ENCODE results near the gene CCDC85A.

CCDC85A gene

DNA sequence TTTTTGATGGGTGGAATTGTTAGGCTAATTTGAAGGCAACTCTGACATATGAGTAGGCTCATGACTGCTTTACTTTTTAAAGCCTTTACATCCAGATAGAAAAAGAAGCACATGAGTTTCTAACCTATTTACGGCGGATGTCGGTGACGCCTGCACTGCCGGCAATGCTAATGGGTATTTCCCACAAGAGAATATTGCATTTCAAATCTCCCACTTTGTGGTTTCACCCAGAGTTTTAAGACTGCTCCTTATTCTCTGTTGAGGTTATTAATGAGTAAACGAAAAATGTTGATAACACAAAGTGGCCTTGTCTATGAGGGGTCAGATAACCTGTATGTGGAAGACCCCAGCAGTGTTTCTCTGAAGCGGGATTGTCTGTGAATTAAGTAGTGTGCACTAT lies 14.0 kb downstream of the CCDC85A start:
- Histone ChIP-seq H3K9ac (ENCODE audit: low read depth, low read length) (no peak overlapping the region), H3K4me1 (ENCODE audit: insufficient read depth, low read length) (no peaks in the 10 kb centered on the region), H3K36me3 (ENCODE audit: insufficient read depth, low read length) (no peaks in the 10 kb centered on the region), H3K27ac (ENCODE audit: low read depth, low read length) (no peak overlapping the region), H3K9me3 (ENCODE audit: insufficient read depth, low read depth, low read length) (no peaks in the 10 kb centered on the region), H3K27me3 (ENCODE audit: insufficient read depth, low read length) (peaks cover 12% of the 10 kb centered on the region; the same call in 1 of the 2 replicates), H3K4me3 (ENCODE audit: low read length) (no peak overlapping the region)
- 92% methylated on average over 6 of the region's 7 CpGs for WGBS

DNA sequence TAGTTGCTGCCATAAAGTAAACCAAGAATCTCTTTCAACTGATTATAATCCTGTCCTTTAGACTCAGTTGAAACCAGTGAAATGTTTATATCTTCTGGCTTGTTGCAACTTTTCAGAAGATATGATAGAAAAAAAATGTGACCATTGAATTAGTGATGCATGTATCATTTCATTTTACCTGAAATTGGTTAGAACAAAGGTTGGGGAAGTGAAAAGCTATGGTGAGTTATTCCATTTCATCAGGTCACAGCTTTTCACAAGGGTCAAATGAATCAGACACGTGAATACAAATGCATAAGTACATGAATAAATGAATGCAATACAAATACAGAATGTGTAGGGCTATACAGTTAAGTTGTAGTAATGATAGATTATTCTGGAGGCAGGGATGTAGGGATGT lies 15.1 kb downstream of the CCDC85A start:
- no peak overlapping the region for H3K27ac ChIP-seq (ENCODE audit: low read depth, low read length)

DNA sequence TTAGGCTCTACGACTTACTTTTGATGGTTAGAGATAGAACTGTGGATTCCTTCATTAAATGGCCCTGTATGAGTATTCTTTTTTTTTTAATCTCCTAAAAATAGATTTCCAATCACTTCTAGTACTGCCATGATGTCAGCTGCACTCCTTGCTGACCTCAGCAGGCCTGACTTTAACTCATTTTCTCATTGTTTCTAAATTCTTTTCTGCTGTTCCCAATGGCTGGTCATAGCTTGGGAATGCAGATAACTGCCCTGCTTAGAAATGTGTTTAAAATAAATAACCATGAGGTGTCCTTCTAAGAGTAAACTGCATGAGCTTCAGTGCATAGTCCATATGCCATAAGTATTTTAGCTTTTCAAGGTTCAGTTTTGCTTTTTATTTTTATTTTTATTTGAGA lies 15.7 kb downstream of the CCDC85A start:
- Histone ChIP-seq H3K4me3 (ENCODE audit: low read length) (no peak overlapping the region), H3K36me3 (ENCODE audit: insufficient read depth, low read length) (no peaks in the 10 kb centered on the region), H3K4me1 (ENCODE audit: insufficient read depth, low read length) (no peaks in the 10 kb centered on the region), H3K27me3 (ENCODE audit: insufficient read depth, low read length) (no peaks in the 10 kb centered on the region), H3K27ac (ENCODE audit: low read depth, low read length) (no peak overlapping the region), H3K9me3 (ENCODE audit: insufficient read depth, low read depth, low read length) (no peaks in the 10 kb centered on the region), H3K9ac (ENCODE audit: low read depth, low read length) (no peak overlapping the region)
- 94% methylated on average over 1 of the region's 1 CpG for WGBS

More for the DNA sequence above, 15.1 kb downstream of the CCDC85A start:
- Histone ChIP-seq H3K9ac (ENCODE audit: low read depth, low read length) (no peak overlapping the region), H3K4me3 (ENCODE audit: low read length) (no peak overlapping the region), H3K9me3 (ENCODE audit: insufficient read depth, low read depth, low read length) (no peaks in the 10 kb centered on the region), H3K4me1 (ENCODE audit: insufficient read depth, low read length) (no peaks in the 10 kb centered on the region), H3K36me3 (ENCODE audit: insufficient read depth, low read length) (no peaks in the 10 kb centered on the region), H3K27me3 (ENCODE audit: insufficient read depth, low read length) (0 out of 2 replicates have a peak, but pooled peaks cover 2% of the 10 kb centered on the region)
- WGBS, result 88% methylated on average over 1 of the region's 1 CpG

DNA sequence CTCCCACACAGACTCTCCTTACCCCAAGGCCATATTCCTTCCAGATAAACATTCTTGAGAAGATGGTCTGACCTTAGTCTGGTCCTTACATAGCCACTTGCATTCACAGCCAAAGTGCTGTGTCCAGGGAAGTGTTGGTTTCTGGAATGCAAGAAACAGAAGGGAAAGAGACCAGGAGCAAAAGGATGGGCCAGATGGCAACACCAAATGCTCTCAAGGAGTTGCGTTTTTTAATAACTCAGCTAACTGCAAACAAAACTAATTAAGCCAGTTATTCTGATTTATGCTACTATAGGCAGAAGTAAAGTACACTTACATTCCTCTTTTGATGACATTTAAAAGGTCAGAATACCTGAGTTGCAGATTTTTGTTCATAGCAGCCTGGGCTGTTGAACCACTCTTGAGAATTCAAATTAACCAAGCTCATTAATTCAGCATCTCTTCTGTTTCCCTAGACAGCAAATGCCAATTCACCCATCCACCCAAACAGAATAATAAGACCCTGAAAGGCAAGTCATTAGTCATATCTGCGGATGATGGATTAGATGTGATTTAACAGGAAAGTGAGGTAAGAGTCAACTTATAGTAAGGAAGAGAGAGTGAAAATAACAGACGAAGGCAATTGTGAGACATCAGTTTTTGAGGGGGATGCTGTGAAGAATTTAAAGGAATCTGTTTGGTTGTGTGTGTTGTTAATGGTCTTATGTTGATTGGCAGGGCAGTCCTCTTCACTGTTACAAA lies 18.8 kb downstream of the CCDC85A start:
- H3K9me3 ChIP-seq (ENCODE audit: insufficient read depth, low read depth, low read length), result no peaks in the 10 kb centered on the region
- no peak overlapping the region for H3K9ac ChIP-seq (ENCODE audit: low read depth, low read length)
- 90% methylated on average over 2 of the region's 3 CpGs for WGBS
- H3K36me3 ChIP-seq (ENCODE audit: insufficient read depth, low read length), result no peaks in the 10 kb centered on the region
- H3K27ac ChIP-seq (ENCODE audit: low read depth, low read length), result no peak overlapping the region
- H3K27me3 ChIP-seq (ENCODE audit: insufficient read depth, low read length), result no peaks in the 10 kb centered on the region
- H3K4me3 ChIP-seq (ENCODE audit: low read length), result no peak overlapping the region
- H3K4me1 ChIP-seq (ENCODE audit: insufficient read depth, low read length), result no peaks in the 10 kb centered on the region

DNA sequence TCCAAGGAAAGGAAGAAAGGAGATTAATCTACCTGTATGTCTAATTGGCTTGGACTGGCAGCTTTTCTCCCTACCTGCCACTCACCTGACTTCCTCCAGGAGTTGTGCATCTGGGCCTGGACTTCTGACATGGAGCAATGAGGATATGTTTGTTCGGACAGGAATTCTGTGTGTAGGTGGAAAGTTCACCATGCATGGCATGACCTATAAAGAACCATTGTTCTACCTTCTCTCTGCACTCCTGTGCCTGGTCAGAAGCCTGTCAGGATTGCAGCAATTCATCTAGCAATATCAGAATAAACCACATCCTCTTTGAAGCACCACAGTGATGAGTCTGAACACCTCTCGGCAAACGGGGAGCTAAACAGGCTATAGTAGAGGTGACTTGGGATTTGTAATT lies 20.8 kb downstream of the CCDC85A start:
- H3K9me3 ChIP-seq (ENCODE audit: insufficient read depth, low read depth, low read length), result no peaks in the 10 kb centered on the region
- 93% methylated on average over 3 of the region's 3 CpGs for WGBS
- no peak overlapping the region for H3K4me3 ChIP-seq (ENCODE audit: low read length)
- no peaks in the 10 kb centered on the region for H3K4me1 ChIP-seq (ENCODE audit: insufficient read depth, low read length)
- no peak overlapping the region for H3K27ac ChIP-seq (ENCODE audit: low read depth, low read length)
- no peaks in the 10 kb centered on the region for H3K27me3 ChIP-seq (ENCODE audit: insufficient read depth, low read length)
- H3K36me3 ChIP-seq (ENCODE audit: insufficient read depth, low read length), result no peaks in the 10 kb centered on the region
- H3K9ac ChIP-seq (ENCODE audit: low read depth, low read length), result no peak overlapping the region

DNA sequence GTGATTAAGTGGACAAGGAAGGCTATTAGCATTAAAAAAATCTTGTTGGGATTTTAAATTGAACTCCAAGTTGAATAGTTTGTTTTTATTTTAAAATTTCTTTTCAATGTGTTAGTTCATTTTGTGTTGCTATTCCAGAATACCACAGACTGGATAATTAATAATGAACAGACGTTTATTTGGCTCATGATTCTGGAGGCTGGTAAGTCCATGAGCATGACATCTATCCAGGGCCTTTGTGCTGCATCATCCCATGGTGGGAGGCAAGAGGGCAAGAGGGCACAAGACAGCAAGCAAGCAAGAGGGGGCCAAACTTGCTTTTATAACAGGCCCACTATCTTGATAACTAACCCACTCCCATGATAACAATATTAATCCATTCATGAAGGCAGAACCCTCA lies 22.5 kb downstream of the CCDC85A start:
- no peak overlapping the region for H3K4me3 ChIP-seq (ENCODE audit: low read length)
- H3K9ac ChIP-seq (ENCODE audit: low read depth, low read length), result no peak overlapping the region
- no peaks in the 10 kb centered on the region for H3K27me3 ChIP-seq (ENCODE audit: insufficient read depth, low read length)
- WGBS, result 40% methylated on average over 1 of the region's 1 CpG
- no peaks in the 10 kb centered on the region for H3K9me3 ChIP-seq (ENCODE audit: insufficient read depth, low read depth, low read length)
- no peaks in the 10 kb centered on the region for H3K4me1 ChIP-seq (ENCODE audit: insufficient read depth, low read length)
- no peaks in the 10 kb centered on the region for H3K36me3 ChIP-seq (ENCODE audit: insufficient read depth, low read length)
- H3K27ac ChIP-seq (ENCODE audit: low read depth, low read length), result no peak overlapping the region

DNA sequence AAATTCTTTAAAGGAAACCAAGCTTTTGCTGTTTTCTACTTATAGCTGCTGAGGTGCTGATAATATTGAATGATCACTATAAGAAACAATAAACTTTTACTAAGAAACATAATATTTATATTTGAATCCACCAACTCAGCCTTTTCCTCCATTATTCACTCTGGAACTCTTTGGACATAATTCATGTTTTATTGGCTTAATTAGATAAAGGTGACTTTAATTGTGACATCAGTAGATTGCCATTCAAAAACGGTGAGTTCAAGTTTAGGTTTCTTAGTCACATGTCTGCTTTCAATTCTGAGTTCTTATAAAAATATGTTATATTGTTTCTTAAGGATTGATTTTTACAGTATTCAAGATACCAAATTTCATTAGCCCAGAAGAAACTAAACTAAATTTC lies 24.0 kb downstream of the CCDC85A start:
- Histone ChIP-seq H3K9me3 (ENCODE audit: insufficient read depth, low read depth, low read length) (no peaks in the 10 kb centered on the region), H3K36me3 (ENCODE audit: insufficient read depth, low read length) (no peaks in the 10 kb centered on the region), H3K27ac (ENCODE audit: low read depth, low read length) (no peak overlapping the region), H3K9ac (ENCODE audit: low read depth, low read length) (no peak overlapping the region), H3K4me1 (ENCODE audit: insufficient read depth, low read length) (no peaks in the 10 kb centered on the region), H3K27me3 (ENCODE audit: insufficient read depth, low read length) (no peaks in the 10 kb centered on the region), H3K4me3 (ENCODE audit: low read length) (no peak overlapping the region)
- 75% methylated on average over 1 of the region's 1 CpG for WGBS

DNA sequence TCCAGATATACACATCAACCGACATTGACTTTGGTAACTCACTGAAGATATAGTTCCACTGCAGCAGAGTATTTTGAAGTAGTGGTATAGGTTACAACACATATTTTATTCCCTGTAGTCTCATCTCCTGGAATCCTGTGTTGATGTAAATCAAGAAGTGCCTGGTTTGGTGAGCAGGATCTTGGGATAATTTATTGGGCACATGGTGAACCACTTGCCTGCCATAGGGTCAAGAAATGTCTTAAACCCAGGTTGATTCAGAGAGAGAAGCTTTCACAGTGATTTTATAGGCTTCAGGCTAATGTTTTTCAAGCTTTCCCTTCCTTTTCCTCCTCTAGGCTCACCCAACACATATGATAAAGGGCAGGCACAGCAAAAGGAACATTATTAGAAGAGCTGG lies 24.6 kb downstream of the CCDC85A start:
- Histone ChIP-seq H3K27ac (ENCODE audit: low read depth, low read length) (no peak overlapping the region), H3K4me3 (ENCODE audit: low read length) (no peak overlapping the region), H3K9ac (ENCODE audit: low read depth, low read length) (no peak overlapping the region), H3K36me3 (ENCODE audit: insufficient read depth, low read length) (no peaks in the 10 kb centered on the region), H3K4me1 (ENCODE audit: insufficient read depth, low read length) (no peaks in the 10 kb centered on the region), H3K9me3 (ENCODE audit: insufficient read depth, low read depth, low read length) (no peaks in the 10 kb centered on the region), H3K27me3 (ENCODE audit: insufficient read depth, low read length) (no peaks in the 10 kb centered on the region)
- WGBS, result 83% methylated on average over 1 of the region's 1 CpG

DNA sequence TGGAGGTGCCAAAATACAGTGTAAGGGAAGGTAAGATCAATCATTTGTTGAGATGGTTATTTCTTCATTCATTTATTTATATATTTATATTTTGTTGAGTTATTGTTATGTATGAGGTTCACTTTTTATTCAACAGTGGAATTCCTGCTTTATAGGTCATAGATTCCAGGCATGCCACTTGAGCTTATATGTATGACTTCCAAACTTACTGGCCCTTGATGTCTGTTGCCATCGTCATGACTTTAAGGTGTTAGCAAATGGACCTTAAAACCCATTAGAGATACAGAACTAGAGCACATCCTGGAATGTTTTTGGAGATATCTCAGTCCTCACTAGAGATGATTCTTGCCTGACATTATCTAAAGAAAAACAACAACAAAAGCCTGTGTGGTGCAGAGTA lies 25.9 kb downstream of the CCDC85A start:
- WGBS, result 86% methylated on average over 1 of the region's 1 CpG
- H3K27me3 ChIP-seq (ENCODE audit: insufficient read depth, low read length), result no peaks in the 10 kb centered on the region; the same call in 1 of the 2 replicates
- no peaks in the 10 kb centered on the region for H3K4me1 ChIP-seq (ENCODE audit: insufficient read depth, low read length)

DNA sequence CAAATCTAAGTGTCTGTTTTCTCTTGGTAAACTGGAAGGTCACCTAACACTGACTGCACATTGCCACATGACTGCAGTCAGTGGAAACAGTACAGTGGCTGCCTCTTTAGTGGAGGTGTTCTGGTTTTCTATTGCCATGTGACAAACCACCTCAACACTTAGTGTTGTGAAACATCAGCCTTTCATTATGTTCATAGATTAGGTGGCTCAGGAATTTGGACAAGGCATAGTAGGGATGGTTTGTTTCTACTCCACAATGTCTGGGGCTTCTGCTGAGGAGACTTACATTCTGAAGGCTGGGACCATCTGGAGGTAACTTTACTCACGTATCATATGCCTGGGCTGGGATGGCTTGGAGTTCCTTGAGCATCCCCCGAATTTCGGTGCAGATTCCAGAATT lies 26.5 kb downstream of the CCDC85A start:
- Histone ChIP-seq H3K4me1 (ENCODE audit: insufficient read depth, low read length) (no peaks in the 10 kb centered on the region), H3K27me3 (ENCODE audit: insufficient read depth, low read length) (no peaks in the 10 kb centered on the region; the same call in 1 of the 2 replicates), H3K36me3 (ENCODE audit: insufficient read depth, low read length) (no peaks in the 10 kb centered on the region), H3K9me3 (ENCODE audit: insufficient read depth, low read depth, low read length) (no peaks in the 10 kb centered on the region), H3K4me3 (ENCODE audit: low read length) (no peak overlapping the region), H3K27ac (ENCODE audit: low read depth, low read length) (no peak overlapping the region), H3K9ac (ENCODE audit: low read depth, low read length) (no peak overlapping the region)
- 91% methylated on average over 3 of the region's 3 CpGs for WGBS

More for the DNA sequence above, 25.9 kb downstream of the CCDC85A start:
- Histone ChIP-seq H3K9me3 (ENCODE audit: insufficient read depth, low read depth, low read length) (no peaks in the 10 kb centered on the region), H3K36me3 (ENCODE audit: insufficient read depth, low read length) (no peaks in the 10 kb centered on the region), H3K9ac (ENCODE audit: low read depth, low read length) (no peak overlapping the region), H3K27ac (ENCODE audit: low read depth, low read length) (no peak overlapping the region), H3K4me3 (ENCODE audit: low read length) (no peak overlapping the region)

DNA sequence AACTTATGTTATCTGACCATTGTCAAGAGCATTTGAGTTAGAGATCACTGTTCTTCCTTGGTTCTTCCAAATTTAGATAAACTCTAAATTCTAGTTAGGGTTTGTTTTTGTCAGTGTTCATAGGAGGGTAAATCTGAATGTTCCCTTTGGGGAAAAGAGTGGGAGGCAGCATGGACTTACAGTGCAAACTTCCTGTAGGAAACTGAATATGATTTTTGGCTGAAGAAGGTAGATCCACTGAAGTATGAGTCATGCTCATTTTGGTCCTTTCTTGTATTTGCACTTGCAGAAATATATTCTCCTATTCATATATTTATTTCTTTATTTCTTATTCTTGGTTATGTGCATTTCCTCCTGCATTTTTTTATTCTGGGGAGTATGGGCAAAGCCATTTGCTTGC lies 27.3 kb downstream of the CCDC85A start:
- Histone ChIP-seq H3K4me1 (ENCODE audit: insufficient read depth, low read length) (no peaks in the 10 kb centered on the region), H3K4me3 (ENCODE audit: low read length) (no peak overlapping the region), H3K36me3 (ENCODE audit: insufficient read depth, low read length) (no peaks in the 10 kb centered on the region), H3K9ac (ENCODE audit: low read depth, low read length) (no peak overlapping the region), H3K9me3 (ENCODE audit: insufficient read depth, low read depth, low read length) (no peaks in the 10 kb centered on the region), H3K27ac (ENCODE audit: low read depth, low read length) (no peak overlapping the region), H3K27me3 (ENCODE audit: insufficient read depth, low read length) (no peaks in the 10 kb centered on the region; the same call in 1 of the 2 replicates)

DNA sequence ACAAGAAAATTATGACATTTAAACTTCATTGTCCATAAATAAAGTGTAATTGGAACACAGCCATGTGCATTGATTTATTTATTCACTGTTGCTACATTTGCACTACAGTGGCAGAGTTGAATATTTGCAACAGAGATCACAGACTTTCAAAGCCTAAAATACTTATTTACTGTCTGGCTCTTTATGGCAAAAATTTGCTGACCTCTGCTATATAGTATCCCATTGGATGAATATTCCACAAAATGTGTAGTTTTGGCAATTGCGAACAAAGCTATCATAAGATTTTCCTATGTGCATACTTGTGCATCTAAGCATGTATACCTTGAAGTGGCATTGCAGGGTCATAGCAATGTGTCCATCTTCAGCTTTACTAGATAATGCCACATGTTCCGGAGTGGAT lies 32.1 kb downstream of the CCDC85A start:
- Histone ChIP-seq H3K27me3 (ENCODE audit: insufficient read depth, low read length) (no peaks in the 10 kb centered on the region; the same call in 1 of the 2 replicates), H3K9ac (ENCODE audit: low read depth, low read length) (no peak overlapping the region), H3K9me3 (ENCODE audit: insufficient read depth, low read depth, low read length) (no peaks in the 10 kb centered on the region), H3K4me3 (ENCODE audit: low read length) (no peak overlapping the region), H3K27ac (ENCODE audit: low read depth, low read length) (no peak overlapping the region), H3K4me1 (ENCODE audit: insufficient read depth, low read length) (no peaks in the 10 kb centered on the region), H3K36me3 (ENCODE audit: insufficient read depth, low read length) (no peaks in the 10 kb centered on the region)
- 98% methylated on average over 2 of the region's 2 CpGs for WGBS

Measured in HUES64 (cell line).